GM21367 (cell line): Measurements from ENCODE around the gene PC.

Source experiments
- ATAC-seq: cut with Tn5 transposase; IDR thresholded peaks from one replicate; pipeline ENCODE4 v1.9.1; 2021; ENCODE audit not compliant: unreplicated experiment

Gene PC

DNA sequence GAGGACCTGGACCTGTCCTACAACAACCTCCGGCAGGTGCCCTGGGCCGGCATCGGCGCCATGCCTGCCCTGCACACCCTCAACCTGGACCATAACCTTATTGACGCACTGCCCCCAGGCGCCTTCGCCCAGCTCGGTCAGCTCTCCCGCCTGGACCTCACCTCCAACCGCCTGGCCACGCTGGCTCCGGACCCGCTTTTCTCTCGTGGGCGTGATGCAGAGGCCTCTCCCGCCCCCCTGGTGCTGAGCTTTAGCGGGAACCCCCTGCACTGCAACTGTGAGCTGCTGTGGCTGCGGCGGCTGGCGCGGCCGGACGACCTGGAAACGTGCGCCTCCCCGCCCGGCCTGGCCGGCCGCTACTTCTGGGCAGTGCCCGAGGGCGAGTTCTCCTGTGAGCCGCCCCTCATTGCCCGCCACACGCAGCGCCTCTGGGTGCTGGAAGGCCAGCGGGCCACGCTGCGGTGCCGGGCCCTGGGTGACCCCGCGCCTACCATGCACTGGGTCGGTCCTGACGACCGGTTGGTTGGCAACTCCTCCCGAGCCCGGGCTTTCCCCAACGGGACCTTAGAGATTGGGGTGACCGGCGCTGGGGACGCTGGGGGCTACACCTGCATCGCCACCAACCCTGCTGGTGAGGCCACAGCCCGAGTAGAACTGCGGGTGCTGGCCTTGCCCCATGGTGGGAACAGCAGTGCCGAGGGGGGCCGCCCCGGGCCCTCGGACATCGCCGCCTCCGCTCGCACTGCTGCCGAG is 99.8 kb downstream of the PC start:
- ATAC-seq, result no peak

DNA sequence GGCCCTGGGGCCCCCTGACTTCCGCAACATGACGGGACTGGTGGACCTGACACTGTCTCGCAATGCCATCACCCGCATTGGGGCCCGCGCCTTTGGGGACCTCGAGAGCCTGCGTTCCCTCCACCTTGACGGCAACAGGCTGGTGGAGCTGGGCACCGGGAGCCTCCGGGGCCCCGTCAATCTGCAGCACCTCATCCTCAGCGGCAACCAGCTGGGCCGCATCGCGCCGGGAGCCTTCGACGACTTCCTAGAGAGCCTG is 100.3 kb downstream of the PC start:
- no peak for ATAC-seq

DNA sequence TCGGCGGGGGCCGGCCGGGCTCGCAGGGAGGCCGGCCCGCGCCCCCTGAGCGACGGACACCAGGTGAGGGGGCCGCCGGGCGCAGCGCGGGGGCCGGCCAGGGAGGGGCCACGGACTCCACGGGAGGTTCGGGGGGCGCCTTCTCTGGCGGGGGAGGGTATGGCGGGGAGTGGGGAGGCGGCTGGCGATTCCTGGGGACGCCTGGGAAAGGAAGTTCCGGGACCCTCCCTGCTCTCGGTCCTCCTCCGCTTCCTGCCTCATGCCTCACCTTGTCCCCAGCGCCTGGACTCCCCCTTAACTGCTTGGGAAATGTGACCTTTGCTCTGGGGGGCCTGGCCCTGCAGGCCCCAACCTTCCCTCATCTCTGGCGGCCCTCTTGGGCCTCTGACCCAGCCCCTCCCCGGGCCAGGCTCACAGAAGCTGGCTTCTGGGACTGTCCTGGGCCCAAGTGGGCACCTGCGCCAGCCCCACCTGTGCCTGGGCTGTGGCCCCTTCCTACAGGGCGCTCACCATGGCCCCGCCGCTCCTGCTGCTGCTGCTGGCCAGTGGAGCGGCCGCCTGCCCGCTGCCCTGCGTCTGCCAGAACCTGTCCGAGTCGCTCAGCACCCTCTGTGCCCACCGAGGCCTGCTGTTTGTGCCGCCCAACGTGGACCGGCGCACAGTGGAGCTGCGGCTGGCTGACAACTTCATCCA is 100.8 kb downstream of the PC start:
- ATAC-seq, result no peak

DNA sequence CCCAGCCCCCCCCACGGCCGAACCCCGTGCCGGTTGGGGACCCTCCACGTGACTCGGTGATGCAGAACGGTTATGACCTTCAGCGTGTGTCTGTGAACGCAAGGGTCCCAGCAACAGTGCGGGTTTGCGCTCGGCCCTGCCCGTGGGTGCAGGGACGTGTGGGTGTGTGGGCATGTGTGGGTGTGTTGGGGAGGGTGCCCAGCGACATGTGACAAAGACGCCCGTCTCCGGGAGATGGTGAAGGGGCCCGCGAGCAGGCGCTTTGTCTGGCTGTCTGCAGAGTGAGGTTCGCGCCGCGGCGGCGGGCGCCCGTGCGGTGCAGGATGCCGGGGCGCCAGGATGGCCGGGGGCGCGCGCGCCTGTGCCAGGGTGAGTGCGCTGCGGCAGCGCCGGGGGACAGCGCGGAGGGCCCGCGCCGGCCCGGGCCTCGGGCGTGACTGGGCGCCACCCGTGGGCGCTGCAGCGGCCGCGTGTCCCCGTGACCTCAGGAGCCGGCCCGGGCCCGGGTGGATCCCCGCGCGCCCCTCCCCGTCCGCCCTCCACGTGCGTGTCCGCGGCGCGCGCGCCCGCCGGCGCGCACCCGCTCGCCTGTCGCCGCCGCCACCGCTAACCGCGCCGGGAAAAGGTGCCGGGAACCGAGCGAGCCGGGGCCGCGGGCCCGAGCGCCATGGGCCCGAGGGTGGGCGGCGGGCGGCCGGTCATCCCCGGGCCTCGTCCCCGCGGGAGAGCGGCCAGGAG is 101.5 kb downstream of the PC start, which contains the start of gene LRFN4:
TSS of gene LRFN4 (plus strand) at position 569 of the 738 bp plus-strand sequence. CDS start 681 bp downstream, outside the sequence.
- ATAC-seq, result peak; percentile 19

DNA sequence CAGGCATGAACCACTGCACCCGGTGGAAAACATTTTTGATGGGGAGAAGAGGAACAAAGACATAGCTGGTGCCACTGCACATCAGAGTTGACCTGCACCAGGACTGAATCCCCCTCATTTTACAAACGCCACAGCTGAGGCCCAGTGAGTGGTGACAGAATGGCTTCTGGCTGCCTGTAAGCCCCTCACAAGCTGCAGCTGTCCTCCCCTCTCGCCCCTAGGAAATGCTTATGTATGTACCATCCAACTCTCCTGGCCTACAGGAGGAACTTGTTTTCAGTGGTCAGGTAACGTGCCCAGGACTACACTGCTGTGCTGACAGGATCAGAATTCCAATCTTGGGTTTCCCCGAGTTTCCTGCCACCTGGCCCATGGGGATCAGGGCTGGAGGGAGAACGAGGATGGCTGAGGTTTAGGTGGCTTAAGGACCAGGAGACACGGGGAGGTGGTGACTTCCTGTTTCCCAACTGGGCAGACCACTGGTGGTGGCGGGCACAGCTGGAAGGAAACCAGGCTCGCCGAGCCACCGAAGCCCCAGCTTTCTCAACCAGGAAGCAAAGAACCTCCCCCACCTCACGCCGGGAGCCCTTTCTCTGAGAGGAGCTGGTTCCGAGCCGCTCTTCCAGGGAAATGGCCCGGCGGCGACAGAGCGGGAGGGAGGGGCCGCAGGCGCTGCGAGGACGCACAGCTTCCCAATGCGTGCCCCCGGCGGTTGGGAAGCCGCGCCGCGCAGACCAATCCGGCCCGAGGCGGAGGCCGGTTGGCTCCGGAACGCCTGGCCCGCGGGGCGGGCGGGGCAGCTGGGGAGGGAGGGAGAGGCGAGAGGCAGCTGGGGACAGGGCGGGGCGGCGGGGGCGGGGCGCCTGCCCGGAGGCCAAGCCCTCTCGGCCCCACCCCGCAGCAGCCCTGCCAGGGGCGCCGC is 102.3 kb downstream of the PC start:
- ATAC-seq, result peak; percentile 48

DNA sequence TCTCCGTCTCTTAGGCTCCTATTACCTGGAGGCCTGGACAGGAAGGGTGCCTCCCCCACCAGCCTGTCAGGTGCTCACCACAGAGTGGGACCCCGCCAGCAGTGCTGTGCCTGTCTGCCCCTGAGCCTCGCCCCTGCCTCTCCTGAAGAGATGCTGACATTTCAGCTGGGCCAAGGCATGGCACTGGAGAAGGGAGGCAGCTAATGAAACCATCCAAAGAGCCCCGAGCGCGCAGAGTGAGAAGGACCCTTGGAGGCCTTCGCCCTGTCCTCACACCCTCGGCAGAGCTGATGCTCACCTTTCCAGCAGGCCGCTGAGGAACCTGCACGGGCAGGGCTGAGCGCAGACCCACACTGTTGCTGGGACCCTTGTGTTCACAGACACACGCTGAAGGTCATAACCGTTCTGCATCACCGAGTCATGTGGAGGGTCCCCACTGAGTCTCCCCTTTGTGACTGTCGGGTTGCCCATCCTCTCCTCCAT is 103.4 kb downstream of the PC start:
- ATAC-seq, result no peak

DNA sequence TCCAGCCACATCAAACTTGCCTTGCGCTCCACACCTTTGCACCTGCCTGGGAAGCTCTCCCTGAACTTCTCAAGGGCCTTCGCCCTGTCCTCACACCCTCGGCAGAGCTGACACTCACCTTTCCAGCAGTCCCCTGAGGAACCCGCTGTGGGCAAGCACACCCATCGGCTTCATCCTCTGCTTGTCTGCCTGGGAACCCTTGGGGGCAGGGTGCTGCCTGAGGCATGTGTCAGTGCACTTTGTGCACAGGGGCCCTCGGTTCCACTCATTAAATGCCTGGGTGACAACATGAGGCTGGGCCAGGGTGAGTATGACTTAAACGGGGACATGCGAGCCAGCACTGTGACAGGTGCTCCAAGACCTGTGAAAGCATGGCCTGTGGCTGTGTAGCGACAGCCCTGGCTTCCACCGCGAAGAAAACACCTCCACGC is 103.9 kb downstream of the PC start:
- no peak for ATAC-seq

DNA sequence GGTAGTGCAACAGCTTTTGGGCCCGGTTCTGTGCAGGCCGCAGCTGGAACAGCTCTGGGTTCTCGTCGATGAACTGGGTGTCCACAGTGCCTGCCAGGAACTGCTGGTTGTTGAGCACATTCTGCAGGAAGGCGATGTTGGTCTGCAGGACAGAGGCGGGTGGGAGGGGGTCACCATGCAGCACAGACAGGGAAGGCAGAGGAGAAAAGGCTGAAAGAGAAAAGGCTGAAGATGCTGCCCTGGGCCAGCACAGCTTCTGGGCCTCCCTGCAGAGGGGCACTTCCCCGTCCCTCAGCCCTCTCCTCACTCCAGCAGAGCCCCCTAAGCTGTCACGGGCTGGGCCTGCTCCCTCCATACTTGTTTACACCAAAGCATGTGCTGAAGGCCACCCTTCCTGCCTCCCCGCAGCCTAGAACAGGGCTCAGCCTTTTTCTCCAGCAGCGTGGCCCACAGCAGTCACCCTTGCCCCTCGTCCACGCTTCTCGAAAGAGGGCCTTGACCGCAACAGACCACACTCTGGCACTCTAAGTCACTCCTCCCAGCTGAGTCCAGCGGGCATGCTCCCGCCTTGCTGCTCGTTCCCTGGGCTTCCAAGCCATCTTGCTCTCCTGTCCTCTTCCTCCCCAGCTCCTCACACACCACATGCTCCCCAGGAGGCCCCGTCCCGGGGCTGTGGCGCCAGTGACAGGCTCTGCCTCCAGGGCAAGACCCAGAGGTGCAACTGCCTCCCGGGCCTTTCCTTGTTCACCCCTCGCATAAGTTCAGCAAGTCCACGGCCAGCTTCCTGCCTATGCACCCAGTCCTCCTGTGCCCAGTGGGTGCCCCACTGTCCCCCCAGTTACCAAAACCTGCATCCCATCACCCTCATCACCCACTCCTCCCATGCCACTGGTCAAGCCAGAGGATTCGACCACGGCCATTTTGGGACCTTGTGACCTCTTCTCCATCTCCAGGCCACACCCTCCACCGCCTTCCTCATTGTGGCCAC is 104.6 kb downstream of the PC start:
- ATAC-seq, result no peak

DNA sequence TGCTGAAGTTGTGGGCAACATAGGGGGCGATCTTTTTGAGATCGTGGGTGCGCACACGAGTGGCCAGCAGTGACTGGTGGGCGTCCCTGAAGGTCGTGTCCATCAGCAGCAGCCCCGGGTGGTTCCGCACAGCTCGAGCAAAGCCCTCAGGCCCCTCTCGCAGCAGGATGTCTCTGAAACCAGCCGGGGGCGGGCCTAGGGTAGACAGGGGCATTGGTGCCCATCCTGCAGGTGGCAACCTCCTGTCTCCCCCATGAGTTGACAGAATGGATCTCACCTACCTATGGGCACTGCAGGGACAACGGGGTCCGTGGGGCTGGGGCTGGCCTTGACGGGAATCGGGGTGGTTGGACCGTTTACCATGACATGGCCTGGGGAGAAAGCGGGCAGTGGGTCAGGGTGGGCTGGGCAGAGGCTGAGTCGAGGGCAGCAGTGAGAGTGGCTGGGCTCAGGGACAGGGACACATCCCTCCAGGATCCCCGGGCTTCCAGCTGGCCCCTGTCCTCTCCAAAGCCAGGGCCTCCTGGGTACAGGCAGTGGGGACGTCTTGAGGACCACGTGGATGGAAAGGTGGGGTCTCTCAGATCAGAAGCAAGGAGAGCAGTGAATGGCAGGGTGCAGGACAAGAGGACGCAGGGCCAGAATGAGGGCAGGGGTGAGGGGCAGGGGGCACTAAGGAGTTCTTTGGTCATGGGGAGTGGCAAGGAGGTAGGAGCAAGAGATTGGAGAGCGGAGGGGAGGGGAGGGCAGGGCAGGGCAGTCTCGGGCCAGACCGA is 105.5 kb downstream of the PC start:
- ATAC-seq, result no peak

DNA sequence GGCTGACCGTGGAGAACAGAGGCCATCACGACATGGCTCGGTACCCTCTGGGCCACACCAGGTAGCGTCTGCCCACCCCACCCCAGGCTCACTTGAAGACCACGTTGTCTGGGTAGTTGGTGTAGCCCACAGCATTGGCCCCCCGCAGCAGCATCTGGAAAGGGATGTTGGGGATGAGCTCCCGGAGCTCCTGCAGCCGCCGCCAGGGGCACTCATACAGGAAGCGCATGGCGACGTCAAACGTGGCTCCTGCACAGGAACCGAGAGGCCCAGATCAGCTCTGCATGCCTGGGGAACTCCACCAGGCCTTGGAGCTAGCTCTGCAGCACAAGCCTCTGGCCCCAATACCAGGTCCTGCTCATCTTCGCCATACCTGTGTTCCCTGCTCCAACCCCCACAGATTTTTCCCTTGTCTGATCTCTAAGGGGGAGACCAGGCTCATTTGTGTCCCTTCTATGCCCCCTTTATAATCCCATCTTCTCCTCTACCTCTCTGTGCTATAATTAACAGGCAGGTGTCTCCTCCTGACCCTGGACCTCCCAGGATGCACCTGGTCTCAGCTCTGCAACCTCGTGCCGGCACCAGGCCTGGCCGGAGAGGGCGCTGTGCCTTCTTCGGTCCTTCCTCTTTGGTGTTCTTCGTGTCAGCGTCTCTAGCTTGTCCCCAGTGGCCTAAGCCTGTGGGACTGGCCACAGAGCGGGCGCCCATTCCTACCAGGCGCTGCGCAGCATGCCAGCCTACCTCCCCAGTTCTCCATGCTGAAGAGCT is 106.3 kb downstream of the PC start:
- no peak for ATAC-seq

DNA sequence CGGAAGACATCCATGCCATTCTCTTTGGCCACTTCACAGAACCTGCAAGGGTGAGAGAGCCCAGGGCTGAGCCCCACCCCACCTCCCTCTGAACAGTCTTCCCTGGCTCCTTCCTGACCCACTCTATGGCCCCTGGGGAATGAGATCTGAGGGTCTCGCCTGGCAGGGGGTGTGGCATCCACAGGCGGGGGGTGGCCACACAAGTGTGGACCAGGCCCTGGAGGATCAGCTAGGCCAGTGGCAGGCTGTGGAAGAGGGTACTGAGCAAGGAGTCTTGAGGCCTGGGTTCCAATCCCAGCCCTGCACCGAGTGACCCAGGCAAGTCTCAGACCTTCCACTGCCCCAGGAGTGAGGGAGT is 107.0 kb downstream of the PC start:
- ATAC-seq, result no peak

DNA sequence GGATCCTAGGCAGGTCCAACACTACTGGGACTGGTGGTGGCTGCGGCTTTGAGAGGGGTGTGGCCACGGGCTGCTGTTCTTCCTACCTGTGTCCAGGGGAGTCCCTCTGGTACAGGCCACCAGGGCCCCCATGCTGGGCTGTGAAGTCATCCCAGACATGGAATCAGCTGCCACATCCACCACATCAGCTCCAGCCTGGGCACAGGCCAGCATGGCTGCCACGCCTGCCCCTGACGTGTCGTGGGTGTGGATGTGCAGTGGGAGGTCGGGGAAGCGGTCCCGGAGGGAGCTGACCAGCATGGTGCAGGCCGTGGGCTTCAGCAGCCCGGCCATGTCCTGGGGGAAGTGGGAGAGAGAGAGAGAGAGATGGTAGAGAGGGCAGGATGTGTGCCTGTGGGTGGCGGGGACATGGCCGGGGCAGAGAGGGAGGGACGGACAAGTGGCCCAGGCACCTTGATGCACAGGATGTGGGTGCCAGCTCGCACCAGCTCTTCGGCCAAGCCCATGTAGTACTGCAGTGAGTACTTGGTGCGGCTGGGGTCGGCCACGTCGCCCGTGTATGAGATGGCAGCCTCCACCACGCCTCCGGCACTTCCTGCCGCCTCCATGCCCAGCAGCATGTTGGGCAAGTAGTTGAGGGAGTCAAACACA is 107.5 kb downstream of the PC start:
- ATAC-seq, result no peak

DNA sequence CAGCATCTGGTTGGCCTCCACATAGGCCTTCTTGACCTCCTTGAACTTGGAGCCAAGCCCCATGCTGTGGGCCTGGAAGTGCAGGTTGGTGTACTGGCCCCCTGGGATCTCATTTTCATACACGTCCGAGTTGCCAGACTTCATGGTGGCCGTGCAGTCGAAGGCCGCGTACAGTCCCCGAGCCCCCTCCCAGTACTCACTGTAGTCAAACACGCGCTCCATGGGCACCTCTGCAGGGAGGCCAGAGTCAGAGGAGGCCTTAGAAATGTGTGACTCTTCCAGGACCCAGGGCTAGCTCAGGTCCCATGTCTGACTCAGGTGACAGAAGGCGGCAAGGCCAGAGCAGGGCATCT is 108.0 kb downstream of the PC start:
- no peak for ATAC-seq

DNA sequence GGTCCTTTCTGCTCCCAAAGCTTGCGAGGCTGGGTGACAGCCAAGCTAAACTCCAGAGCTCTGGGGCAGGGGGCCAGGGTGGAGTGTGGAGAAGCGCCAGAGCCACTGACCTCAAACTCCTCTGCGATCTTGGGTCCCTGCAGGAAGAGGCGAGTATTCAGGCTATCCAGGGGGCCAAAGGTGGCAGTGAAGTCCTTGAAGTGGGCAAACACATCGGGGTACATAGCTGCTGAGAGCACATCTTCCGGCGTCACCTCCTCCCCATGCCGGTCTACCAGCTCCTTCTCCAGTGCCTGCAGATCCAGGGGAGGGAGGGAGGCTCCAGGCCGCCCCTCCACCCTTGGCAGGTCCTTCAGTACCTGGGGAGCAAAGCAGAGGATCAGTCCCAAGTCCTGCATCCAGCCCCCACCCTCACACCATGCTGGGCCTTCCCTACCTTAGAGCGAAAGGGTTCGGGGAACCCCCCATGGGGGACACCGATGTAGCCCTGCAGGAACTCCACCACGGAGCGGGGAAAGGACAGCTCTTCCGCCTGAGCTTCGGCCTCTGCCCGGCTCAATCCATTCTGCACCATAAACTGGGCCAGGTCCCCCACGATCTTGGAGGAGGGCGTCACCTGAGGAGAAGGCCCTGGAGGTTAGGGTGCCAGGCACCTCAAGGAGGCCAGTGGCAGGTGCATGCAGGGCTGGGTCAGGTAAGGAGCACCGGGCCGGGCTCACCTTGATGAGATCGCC is 108.5 kb downstream of the PC start:
- no peak for ATAC-seq

DNA sequence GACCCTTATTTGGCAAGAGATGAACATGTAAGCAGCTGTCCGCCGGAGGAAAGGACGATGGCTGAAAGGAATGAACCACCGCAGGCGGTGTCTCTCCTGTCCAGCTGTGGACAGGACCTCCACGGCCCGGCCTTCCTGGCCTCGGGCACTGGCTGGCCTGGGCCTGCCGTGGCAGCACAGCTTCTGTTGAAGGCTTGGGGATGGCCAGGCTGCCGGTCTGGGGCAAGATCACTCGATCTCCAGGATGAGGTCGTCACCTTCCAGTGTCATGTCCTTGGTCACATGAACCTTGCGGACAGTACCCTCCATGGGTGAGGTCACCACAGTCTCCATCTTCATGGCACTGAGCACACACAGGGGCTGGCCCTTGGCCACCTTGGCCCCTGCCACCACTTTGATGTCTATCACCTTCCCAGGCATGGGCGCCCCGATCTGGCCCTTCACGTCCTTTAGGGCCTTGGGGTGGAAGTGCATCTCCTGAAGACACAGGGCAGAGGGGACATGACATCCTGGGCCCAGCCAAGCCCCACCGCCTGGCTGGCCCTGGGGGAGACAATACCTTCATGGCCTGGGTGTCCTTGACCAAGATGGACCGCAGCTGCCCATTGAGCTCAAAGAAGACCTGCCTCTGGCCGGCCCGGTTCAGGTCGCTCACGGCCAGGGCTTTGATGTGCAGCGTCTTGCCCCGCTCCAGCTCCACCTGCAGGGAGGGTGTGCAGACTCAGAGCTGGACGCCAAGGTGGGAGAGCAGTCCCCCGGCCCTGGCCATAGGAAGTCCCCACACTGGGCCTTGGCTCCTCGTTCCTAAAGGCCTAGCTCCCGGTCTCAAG is 109.3 kb downstream of the PC start:
- ATAC-seq, result no peak

DNA sequence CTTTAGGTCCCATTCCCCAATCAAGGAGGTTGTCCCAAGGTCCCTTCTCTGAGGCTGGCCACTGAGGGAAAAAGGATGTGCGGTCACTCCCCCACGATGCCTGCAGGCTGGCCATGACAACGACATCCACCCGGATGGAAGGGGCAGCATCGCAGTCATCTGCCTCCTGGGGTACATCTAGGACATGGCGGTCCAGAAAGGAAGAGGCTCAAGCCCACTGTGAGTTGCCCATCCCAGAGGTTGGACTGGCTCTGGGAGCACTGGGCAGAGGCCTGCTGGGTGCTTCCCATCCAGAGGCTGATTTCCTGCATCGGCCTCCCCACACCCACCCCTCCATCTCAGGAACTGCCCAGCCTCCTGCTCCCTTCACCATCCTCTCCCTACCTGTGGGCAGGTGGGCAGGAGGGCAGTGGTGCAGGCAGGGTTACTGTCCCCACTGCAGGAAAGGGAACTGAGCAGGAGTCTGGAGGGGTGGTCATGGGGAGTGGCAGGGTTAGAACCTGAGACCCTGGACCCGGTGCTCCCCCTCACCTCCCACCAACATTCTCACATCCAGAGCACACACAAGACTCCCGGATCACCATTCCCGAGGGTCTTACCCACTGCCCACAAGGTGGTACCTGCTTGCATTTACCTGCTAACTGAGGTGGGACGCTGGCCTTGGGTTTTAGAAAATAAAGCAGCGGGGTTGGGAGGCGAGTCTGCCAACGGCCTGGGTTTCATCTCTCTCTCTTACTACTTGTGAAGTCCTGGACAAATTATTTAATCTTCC is 110.5 kb downstream of the PC start:
- no peak for ATAC-seq
